Inferior parietal cortex (tissue), 1 donor: ENCODE results near the gene MFSD6L.
"Not testable (repeated sequence)": the region's sequence is repeated elsewhere in the genome, so short reads cannot be mapped to it uniquely, and the experiment has no call there.

Experiments used
- DNase-seq: peaks from one replicate; pipeline ENCODE4 v3.0.0-alpha.2; 2016; ENCODE audit errors: extremely low spot score

MFSD6L gene

DNA sequence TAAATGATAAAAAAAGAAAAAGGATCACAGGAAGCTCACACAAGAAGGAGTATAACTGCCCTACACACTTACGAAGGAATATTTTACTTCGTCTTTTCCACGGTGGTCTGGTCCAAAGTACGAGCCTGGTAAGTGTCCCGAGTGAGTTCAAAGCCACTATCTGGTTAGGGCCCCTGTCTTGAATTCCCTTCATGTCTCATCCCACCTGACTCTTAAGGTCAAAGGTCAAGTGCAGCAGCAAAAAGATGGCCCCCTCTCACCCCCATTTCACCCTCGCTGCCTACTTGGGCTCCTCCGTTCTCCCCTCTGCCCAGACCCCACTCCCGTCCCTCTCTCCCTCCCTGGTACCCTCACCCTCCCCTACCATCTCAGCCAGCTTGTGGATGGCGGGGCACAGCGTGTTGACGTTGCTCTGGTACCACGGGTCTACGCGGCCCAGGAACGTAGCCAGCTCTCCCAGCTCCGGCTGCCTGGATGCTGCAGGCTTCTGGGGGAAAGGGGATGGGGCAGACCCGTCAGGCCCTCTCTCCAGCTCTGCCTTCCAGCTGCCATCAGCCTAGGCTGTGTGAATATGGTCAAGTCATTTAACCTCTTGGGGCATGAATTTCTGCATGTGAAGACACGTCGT, 27.8 kb upstream of the MFSD6L start:
- DNase-seq = no peak

- no peak for DNase-seq
These were observed 26.6 kb upstream of the MFSD6L start for GRCh38 chr17:8825802-8826201.

- DNase-seq = no peak
These were observed 24.1 kb upstream of the MFSD6L start for GRCh38 chr17:8823279-8823678.

GRCh38 chr17:8822401-8823035, 23.4 kb upstream of the MFSD6L start:
- DNase-seq = no peak

GRCh38 chr17:8821446-8822105, 22.4 kb upstream of the MFSD6L start:
- DNase-seq = no peak

DNA sequence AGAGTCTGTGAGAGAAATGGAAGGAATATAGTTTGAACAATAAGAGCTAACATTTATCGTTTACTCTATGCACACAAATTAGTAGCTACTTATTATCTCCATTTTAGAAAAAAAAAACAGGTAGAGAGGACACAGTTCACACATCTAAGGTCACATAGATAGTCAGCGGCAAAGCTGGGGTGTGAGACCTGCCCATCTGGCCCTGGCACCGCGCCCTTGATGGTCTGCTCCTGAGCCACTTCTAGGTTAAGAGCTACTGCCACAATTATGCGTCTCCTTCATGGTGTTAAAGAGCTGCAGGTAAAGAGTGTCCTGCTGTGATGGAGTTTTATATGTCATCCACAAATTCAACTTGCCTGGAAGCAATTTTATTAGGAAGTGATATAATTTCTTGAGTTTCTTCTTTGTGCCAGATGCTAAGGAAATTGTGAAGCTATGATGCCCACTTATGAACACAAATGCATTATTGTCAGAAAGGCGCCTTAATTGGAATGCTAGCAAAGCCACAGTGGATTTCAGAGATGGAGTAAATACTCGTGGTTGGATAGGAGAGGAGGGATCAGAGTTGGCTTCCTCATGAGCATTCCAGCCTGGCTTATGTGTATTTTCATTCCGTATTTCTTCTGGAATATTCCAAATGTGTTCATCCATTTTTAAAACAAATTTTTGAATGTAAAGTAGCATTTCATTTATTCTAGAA, 21.3 kb upstream of the MFSD6L start:
- DNase-seq = no peak

DNA sequence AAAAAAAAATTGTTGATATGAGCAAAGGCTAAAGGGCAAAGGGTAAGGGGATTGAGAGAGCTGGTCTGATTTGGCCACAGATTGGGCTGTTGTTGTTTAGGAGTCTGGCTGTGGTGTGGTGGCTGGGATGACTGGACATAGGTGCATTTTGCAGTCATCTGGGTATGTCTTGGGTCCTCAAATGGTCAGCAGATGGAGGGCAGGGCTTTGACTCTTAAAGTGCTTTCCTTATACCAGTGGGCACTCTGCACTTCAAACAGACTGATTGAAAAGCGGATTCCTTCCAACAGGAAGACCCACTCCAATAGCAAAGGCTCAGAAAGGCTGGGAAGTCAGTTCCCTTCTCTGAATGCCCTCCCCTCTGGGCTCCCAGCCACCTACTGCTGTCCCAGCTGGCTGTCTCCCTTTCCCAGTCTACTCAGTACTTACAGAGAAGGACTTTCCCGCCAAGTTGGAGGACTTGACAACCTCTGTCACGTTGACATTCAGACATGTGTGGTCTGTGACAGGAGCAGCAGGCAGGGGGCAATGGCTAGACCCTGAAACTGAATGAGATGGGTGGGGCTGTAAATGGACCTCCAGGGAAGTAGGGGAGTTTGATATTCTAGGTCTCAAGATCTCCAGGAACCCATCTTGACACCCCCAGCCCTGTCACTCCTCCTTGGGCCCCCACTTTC, 19.6 kb upstream of the MFSD6L start:
- DNase-seq = no peak

DNA sequence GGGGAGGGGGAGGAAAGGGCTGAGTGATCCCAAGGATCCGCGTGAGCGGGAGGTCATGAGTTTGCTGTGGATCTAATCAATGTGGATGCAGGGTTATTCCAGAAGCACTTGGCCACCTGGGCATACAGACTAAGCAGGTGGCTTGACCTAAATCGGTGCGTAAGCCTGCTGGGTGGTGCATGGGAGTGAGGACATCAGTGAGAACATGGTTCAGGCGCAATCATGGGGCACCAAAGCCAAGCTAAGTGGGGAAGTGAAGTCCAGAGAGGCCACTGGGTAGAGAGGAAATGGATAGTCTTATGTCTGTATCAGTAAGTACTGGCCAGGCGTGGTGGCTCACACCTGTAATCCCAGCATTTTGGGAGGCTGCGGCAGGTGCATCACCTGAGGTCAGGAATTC, 18.9 kb upstream of the MFSD6L start:
- DNase-seq = no peak

- DNase-seq = peak; percentile 20
These were observed 7.9 kb upstream of the MFSD6L start for GRCh38 chr17:8806926-8807550.

DNA sequence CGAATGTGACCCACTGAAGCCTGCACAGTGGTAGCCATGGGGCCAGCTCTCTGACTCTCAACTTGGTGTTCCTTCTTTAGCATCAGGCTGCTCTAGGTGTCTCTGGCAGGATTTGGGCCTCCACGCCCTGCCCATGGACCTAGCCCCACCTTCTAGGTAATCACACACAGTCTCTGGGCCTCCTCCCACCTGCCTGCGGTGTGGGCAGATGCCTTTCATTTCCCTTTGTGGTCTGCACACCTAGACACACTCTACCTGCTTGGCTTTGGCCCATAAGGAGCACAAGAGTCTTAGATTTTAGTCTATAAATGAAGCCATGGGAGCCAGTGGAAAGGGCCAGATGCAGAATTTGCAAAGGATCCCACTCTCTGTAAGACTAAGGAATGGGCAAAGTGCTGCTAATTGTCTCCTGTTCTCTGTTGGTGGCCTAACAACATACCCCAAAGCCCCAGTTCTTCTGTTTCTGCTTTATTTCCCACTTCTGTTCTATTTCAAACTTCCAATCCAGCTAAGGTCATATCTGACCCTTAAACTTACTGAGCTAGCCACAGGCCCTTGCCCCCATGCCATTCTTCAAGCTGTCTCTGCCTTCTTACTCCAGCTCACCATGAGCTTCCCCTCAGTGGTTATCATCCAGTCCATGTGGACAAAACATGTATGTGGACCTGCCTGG, 7.2 kb upstream of the MFSD6L start:
- DNase-seq = no peak

DNA sequence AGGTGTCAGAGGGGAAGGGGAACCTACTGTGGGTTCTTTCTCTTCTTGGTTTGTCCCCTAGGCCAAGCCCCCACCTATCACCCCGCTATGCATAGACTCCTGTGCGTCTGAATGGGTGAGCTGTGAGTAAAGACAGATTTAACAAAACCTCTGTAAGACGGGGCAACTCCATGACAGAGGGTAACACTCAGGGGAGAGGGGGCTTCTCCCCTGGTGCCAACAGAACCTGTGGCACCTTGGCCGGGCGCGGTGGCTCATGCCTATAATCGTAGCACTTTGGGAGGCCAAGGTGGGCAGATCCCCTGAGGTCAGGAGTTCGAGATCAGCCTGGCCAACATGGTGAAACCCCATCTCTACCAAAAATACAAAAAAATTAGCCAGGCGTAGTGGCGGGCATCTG, 6.2 kb upstream of the MFSD6L start:
- not testable (repeated sequence) for DNase-seq

DNA sequence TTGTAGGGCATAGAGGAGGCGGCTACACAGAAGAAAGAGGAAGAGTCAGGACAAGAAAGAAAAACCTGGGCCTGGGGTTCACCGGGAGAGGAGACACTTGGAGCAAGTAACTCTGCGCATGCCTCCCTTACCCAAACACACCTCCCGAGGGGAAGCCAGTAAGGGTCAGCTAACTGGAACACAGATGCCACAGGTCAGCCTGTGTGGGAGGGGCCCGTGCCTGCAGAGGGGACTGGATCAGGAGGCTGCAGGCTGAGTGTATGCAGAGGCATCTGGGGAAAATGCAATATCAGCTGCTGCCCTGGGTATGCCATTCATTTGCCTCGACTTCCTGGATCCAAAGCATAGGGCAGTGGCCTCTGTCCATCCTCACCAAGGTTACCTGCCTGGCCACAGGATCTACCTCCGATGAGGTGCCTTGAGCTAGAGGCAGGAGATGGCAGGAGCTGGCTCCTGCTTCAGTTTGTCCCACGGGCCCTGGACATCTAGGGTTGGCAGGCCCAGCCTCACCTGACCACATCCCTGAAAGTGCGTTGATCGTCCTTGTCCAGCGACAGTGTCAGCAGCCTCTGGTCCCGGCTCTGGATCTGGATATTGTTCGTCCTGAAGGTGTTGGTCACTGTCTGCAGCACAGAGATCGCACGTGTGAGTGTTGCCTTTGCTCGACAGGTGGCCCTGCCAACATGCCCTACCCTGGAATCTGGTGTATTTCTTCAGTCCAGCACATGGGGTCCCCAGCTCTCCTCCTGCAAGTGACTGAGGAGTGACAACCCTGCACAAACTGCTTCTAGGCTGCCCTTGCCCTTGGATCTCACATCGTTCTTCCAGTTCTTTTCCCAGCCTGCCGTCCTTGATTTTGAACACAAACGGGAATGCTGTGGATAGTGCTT, 4.6 kb upstream of the MFSD6L start:
- DNase-seq = no peak

DNA sequence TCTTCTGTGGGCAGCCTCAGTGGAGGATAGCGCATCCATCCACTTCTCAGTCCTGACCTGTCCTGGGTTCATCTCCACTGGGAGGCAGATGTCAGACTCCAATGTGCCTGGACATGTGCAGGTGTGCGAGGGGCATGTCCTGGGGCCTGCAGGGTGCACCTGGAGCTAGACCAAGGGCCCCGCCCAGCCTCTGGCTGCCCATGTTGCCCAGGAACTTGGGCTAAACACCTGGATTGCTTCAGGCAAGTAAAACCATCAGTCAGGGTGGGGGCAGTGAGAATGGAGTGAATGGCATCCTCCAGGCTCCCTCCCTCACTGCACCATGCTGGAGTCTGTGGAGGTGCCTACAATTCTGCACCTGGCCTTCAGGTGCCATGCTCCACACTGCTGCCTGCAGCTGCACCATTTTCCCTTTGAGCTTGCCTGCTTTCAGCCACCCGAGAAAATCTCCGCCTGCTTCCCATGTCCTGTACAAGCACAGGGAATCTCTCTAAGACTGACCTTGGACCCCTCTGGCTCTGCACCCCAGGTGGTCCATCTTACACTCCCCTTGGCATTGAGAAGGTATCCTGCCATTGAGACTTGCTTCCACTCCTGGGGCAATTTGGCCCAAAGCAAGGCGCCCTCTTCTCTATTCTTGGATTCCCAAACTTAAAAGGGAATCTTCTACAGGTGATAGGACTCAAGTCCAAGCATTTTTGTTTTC, 2.1 kb upstream of the MFSD6L start:
- DNase-seq = no peak

DNA sequence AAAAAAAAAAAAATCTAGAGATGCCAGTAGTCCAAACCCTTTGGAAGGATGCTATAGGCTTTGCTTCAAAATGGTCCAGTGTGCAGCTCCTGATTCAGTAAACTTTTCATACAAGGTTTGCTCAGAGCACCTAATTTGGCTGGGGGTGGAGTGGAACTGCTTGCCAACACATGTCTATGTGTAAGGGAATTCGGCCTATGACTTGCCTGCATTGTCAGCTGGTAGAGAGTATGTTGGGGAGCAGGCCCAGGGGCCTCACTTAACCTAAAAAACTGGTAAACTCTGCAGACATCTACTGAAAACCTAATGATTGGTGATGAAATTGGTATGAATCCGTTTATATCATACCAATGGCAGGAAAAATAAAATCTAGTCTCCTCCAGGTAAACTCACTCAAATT, 1.5 kb upstream of the MFSD6L start:
- no peak for DNase-seq

- no peak for DNase-seq
These were observed 526 bp upstream of the MFSD6L start for GRCh38 chr17:8799570-8800212.

DNA sequence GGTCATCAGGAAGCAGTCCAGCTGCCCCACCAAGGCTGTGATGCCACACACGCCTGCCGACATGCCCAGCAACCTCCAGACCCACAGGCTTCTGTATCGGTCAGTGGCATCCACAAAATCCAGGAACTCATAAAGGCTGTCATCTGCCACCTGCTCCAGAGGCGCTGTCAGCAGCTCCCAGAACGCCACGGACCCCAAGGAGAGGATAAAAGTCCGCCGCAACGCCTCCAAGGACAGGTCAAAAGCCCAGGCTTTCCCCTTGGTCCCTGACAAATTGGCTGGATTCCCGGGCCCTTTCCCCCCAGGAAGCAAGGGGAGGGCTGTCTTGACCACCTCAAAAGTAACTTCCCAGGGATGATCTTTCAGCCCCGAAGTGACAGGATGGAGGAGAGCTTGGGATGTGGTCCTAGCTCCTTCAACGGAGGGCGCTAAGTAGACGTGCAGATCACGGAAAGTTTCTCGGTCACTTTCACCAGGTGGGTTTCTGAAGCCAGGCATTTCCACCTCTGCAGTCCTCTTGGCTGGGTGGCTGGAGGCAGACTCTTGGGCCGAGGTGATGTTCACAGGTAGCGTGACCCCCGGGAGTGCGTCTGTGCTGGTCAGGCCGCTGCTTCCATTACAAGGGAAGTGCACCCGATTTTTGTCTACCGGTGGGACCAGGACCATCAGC, 854 bp downstream of the MFSD6L start:
- no peak for DNase-seq

DNA sequence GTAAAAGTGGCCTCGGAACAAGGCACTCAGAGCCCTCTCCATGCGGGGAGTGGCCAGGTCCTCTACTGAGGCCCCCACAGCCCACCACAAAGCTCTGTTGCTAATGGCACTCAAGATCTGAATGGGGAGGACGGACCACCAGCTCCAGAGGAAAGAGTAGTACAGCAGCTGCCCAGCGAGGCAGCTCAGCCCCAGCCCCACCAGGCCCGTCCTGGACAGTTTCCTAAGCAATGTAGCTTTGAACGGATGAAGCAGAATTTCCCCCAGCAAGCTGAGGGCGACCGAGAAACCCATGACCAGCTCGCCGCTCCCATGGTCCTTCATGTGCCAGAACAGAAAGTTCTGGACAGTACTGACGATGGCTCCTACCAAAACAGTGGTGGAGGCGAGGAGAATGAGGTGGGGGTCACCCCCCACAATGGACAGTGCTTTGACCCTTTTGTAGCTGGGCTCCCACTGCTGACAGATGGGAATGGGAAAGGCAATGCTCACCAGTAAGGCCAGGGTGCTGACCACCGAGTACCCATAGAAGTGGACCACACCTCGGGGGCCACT, 1.5 kb downstream of the MFSD6L start:
- no peak for DNase-seq

- no peak for DNase-seq
These were observed 4.5 kb downstream of the MFSD6L start for GRCh38 chr17:8794636-8795035.
